HG02610 (cell line): ENCODE measurements around the gene COMMD2.

Source experiments
- ATAC-seq: cut with Tn5 transposase; IDR thresholded peaks from one replicate; pipeline ENCODE4 v1.9.1; 2021; ENCODE audit warnings: mild to moderate bottlenecking, moderate library complexity; ENCODE audit not compliant: unreplicated experiment

The COMMD2 gene

GRCh38 chr3:149705416-149705815, 46.9 kb downstream of the COMMD2 start:
- no peak for ATAC-seq

GRCh38 chr3:149703466-149703865, 48.8 kb downstream of the COMMD2 start:
- no peak for ATAC-seq

GRCh38 chr3:149702691-149703441, 49.4 kb downstream of the COMMD2 start:
- peak; percentile 67 for ATAC-seq

- ATAC-seq: no peak
Observed at GRCh38 chr3:149701977-149702350, 50.3 kb downstream of the COMMD2 start.

- no peak for ATAC-seq
Observed at GRCh38 chr3:149701206-149701976, 50.9 kb downstream of the COMMD2 start.
